ENCODE measurements around the gene PRRG2. TPM values are rescaled to one million over a fixed set of nuclear protein-coding genes. Genes with fewer than 3 reads are reported as not detected.

The PRRG2 gene
- total RNA-seq, 1 donor: 0.27 TPM

- TF ChIP-seq, protein P1, sequence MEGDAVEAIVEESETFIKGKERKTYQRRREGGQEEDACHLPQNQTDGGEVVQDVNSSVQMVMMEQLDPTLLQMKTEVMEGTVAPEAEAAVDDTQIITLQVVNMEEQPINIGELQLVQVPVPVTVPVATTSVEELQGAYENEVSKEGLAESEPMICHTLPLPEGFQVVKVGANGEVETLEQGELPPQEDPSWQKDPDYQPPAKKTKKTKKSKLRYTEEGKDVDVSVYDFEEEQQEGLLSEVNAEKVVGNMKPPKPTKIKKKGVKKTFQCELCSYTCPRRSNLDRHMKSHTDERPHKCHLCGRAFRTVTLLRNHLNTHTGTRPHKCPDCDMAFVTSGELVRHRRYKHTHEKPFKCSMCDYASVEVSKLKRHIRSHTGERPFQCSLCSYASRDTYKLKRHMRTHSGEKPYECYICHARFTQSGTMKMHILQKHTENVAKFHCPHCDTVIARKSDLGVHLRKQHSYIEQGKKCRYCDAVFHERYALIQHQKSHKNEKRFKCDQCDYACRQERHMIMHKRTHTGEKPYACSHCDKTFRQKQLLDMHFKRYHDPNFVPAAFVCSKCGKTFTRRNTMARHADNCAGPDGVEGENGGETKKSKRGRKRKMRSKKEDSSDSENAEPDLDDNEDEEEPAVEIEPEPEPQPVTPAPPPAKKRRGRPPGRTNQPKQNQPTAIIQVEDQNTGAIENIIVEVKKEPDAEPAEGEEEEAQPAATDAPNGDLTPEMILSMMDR (IDR thresholded peaks at IDR 0.05; ENCODE audit: insufficient read depth, low read length): no peak
- no peak overlapping the region for H3K4me3 ChIP-seq (ENCODE audit: low read depth, low read length)
- no peak for DNase-seq (ENCODE audit: low read depth)
Observed at GRCh38 chr19:49557641-49558325, 23.3 kb upstream of the PRRG2 start.

- no peak overlapping the region for H3K4me3 ChIP-seq (ENCODE audit: low read depth, low read length)
Observed at GRCh38 chr19:49558591-49558990, 22.5 kb upstream of the PRRG2 start.

GRCh38 chr19:49559443-49559842, 21.7 kb upstream of the PRRG2 start:
- no peak for DNase-seq (ENCODE audit: low read depth)
- TF ChIP-seq, protein P1 (IDR thresholded peaks at IDR 0.05; ENCODE audit: insufficient read depth, low read length): no peak
- H3K4me3 ChIP-seq (ENCODE audit: low read depth, low read length): no peak overlapping the region

More at GRCh38 chr19:49558591-49558990, 22.5 kb upstream of the PRRG2 start:
- TF ChIP-seq, protein P1 (IDR thresholded peaks at IDR 0.05; ENCODE audit: insufficient read depth, low read length): no peak
- no peak for DNase-seq (ENCODE audit: low read depth)

DNA sequence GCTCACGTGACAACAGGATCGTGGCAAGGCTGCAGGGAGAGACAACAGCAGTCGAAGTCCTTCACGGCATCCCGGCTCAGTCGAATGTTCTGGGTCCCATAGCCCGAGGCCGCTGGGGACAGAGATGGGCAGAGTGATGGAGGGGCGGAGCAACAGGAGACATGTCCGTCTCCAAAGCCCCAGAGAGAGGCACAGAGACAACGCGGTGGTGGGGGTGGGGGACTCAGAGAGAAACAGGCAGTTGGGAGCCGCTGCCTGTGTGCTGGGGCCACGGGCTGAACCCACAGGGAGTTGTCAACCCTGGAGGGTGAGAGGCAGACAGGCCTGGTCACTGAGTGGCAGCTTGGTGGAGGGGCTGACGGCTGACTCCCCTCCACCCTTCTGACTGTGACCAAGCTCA, 21.2 kb upstream of the PRRG2 start:
- no peak for DNase-seq (ENCODE audit: low read depth)
- H3K4me3 ChIP-seq (ENCODE audit: low read depth, low read length): no peak overlapping the region
- TF ChIP-seq, protein P1 (IDR thresholded peaks at IDR 0.05; ENCODE audit: insufficient read depth, low read length): no peak

DNA sequence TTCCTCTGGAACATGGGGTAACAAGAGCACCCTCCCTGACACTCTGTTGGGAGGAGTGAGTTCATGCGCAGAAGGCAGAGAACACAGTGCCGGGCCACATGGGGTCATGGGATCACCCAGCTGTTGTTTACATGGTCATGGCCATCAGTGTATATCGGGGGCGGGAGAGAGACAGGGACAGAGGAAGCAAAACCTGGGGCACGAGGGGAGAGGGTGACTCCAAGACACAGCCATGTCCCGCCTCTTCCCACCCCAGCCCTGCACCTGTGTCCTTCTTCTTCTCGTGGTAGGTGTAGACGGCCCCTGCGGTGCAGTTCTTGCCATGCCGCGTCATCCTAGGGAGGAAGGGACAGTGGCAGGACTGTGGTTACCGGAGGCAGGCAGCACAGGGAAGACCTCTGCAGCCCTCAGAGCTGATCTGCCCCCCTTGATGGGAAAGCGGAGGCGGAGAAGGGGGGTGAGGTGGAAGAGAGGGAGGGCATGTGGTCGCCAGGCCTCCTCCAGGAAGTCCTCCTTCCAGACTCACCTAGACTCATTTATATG, 20.7 kb upstream of the PRRG2 start:
- DNase-seq (ENCODE audit: low read depth): no peak
- no peak overlapping the region for H3K4me3 ChIP-seq (ENCODE audit: low read depth, low read length)
- TF ChIP-seq, protein P1 (IDR thresholded peaks at IDR 0.05; ENCODE audit: insufficient read depth, low read length): no peak

DNA sequence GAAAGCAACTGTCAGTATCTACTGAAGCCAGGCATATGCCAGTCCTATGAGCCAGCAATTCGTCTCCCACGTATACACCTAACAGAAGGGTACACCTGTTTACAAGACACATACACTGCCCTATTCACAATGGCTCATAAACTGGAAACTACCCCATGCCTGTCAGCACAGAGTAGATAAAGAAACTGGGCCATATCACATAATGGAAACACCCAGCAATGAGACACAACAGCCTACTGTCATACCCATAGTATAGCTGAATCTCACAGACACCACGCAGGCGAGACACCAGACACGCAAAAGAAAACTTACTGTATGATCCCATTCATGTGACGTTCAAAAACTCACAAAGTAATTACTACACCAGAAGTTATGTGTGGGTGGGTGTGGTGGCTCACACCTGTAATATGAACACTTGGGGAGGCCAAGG, 16.5 kb upstream of the PRRG2 start:
- TF ChIP-seq, protein P1 (IDR thresholded peaks at IDR 0.05; ENCODE audit: insufficient read depth, low read length): no peak
- H3K4me3 ChIP-seq (ENCODE audit: low read depth, low read length): no peak overlapping the region
- DNase-seq (ENCODE audit: low read depth): no peak
